Transverse colon (tissue), 4 donors: Measurements from ENCODE around the gene TMEM91.
"Not testable (repeated sequence)": the region's sequence is repeated elsewhere in the genome, so short reads cannot be mapped to it uniquely, and the experiment has no call there.

Source experiments
- CTCF ChIP-seq, 5 experiments: fragments of 200-600 bp in 3 of 5; fragments of 450-650 bp in 2 of 5; sonication (generic) in 3 of 5; IDR thresholded peaks; 1 replicate in 2 of 5; 2 replicates in 3 of 5; pipeline ENCODE4 v1.5.1; 2016 to 2017; ENCODE audit warnings: antibody characterized with exemption in 5 of 5, inconsistent platforms in 3 of 5, mild to moderate bottlenecking in 2 of 5, moderate library complexity in 1 of 5
- POLR2A ChIP-seq: fragments of 450-650 bp; IDR thresholded peaks from one replicate; pipeline ENCODE4 v1.6.1; 2016; ENCODE audit warnings: antibody characterized with exemption, mild to moderate bottlenecking, moderate library complexity
- POLR2AphosphoS5 ChIP-seq, 3 donors: sonication (generic); formaldehyde crosslinking; IDR thresholded peaks; one replicate each; pipeline ENCODE4 v1.6.1; 2016; ENCODE audit warnings: antibody characterized with exemption in 3 of 3

GRCh38 chr19:41408846-41409245 is 32.5 kb downstream of the TMEM91 start:
- not testable (repeated sequence) for TF ChIP-seq CTCF (IDR thresholded peaks at IDR 0.05); POLR2AphosphoS5 (IDR thresholded peaks at IDR 0.05); POLR2A
